UCSD-AML1 (cell line): Measurements from ENCODE around the gene DOCK6.

Source experiments
- DNase-seq: peaks from one replicate; lab custom pipeline; 2025; ENCODE audit not compliant: unreplicated experiment; lab: John Stamatoyannopoulos, UW

DOCK6 gene

DNA sequence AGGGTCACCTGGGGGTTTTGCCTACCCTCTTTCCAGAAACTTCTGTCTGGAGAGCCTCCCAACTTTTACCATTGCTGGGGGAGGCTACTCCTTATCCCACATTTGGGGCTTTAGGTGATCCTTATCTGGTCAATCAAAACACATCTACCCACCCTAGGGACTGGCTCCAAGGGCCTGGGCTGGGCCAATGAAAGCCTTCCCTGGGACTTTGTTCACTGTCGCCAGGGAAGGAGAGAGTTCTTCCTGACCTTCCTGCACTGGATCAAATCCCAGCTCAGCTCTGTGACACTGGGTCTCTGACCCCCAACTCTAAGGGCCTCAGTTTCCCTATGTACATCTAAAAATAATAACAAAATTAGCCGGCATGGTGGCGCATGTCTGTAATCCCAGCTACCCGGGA lies 11.1 kb downstream of the DOCK6 start:
- DNase-seq: no peak

DNA sequence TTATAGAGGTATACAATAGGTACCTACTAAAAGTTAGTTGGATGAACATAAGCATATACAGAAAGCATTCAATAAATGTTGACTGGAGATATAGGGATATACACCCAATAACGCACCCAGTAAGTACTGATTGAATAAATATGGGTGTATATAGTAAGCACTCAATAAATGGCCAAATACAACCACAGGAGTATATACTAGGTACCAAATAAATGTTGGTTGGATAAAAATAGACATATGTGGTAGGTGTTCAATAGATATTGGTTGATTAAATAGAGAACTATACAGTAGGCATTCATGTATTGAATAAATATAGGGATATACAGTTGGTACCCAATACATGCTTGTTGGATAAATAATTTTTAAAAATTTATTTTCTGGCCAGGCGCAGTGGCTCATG lies 13.5 kb downstream of the DOCK6 start:
- DNase-seq: no peak

DNA sequence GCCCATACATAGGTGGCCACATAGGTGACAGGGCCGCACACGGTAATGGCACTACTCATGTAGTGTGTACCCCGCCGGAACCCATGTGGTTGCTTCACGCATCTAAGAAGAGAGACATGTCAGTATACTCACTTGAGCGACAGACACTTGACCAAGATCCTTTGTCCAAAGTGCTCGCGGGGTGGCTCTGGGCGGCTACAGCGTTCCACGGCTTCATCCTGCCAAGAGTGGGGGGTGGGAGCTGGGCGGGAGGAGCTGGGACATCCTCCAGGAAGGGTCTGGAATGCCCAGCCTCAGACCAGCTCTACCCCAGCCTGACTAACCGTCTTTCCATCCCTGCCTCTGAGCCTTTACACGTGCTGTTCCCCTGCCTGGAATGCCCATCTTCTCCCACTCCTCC lies 14.4 kb downstream of the DOCK6 start:
- no peak for DNase-seq

DNA sequence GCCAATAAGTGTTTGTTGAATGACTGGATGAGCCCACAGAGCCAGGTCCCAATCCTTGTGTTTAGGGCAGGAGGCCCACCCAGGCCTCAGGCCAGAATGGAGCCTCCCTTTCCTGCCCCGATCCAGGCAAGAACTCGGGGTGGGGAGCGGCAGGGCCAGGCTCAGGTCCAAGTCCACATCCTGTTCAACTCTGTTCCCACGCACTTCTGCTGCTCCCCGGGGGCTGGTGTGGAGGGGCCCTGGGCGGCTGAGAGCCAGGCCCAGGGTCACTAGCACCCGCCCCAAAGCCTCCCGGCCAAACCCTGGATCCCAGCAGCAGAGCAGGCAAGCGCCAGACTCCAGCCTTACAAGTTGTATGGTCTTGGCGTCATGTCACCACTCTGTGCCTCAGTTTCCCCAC lies 14.9 kb downstream of the DOCK6 start:
- DNase-seq: no peak

- DNase-seq: no peak
Observed at GRCh38 chr19:11246941-11247340, 15.4 kb downstream of the DOCK6 start.

DNA sequence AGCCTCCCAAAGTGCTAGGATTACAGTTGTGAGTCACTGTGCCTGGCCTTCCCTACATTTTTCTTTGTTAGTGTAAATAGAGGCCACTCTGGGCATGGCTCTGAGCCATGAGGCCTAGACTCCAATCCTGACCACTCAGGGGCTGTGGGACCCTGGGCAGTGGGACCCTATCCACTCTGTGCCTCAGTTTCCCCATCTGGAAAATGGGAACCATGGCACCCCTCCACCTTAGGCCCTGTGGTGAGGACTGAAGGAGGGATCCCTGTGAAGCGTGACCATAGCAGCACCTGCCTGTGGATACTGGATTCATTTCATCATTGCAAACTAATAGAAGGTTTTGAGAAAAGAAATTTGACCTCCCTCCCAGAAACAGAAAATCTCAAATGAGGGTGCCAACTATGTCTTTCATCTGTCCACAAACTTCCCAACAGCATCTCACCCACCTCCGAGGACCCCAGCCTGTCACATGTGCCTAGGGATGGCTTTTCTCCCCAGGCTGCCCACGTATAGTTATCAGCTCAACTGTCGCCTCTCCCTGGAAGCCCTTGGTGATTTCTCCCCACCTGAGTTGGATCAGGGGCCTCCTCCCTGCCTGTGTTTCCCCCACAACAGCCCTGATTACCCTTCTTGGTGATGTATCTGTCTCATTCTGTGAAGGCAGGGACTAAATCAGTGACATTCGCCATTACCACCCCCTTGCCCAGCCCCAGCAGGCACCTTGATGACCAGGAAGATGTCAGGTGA lies 17.3 kb downstream of the DOCK6 start:
- DNase-seq: no peak

DNA sequence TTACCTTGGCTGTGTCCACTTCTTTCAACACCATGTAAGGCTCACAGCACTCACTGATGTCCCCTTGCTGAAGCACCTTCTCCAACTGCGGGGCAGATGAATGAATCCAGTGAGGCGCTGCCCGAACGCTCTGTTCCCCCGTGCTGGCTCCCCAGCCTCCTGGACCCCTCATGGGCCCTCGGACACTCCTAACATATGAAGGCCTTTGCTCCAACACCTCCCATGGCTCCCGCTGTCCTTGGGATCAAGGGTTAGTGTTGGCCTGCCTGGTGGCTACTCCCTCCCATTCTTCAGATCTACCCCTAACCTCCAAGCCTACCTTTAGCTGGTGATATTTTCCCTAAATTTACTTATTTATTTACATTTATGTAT lies 18.5 kb downstream of the DOCK6 start:
- no peak for DNase-seq

DNA sequence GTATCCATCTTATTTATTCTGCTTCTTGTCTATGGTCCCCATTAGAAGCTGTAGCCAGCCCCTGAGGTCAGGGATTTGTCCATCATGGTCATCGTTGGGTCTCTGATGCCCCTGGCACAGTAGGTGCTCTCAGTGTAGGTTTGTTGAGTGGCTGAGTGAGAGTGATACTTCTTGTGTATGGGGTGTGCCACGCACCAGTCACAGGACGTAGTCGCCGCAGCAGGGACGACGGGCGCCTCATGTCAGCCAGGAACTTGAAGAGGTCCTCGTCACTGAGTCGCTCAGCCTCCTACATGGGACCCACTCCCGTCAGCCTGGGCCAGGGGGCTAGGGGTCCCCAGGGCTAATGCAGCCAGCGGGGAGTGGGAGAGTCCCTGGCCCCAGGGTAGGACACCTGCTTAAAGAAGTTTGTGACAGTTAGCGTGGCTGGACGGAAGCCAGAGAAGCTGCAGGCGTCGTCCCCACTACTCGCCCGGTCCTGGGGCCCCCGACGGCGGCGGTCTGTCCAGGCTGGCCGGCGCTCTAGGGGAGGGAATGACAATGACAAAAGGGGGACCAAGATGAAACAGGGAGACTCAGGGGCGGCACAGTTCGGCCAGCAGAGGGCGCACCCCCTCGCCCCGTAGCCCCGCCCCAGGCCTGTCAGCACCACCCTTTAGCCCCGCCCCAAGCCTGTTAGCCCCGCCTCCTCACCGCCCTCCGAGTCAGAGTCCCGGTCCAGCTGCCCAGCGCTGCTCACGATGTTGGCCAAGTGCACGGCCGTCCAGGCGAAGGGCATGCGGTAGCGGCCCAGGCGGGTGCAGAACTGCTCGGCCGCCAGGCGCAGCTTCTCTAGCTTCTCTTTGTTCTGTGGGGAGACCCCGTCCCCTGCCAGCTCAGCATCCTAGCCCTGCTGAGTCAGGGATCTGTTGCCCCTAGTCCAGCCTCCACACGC lies 19.2 kb downstream of the DOCK6 start:
- peak; percentile 74 for DNase-seq

DNA sequence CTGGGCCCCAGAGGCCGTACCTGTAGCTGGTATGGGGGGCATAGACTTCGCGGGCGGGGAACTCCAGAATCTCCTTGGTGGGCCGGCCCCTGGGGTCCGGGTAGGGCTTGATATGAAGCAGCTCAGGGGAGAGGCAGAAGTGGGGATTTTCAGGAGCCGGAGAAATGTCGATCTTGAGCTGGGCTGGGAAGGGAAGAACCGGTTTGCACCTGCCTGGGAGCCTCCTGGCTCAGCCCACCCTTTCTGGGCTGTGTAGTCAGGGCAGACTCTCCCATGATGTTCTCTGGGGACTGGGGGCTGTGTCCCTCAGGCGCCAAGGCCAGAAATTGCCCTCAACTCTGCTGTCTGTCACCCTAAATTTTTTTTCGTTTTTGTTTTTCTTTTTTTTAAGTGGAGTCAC lies 20.3 kb downstream of the DOCK6 start:
- DNase-seq: no peak

DNA sequence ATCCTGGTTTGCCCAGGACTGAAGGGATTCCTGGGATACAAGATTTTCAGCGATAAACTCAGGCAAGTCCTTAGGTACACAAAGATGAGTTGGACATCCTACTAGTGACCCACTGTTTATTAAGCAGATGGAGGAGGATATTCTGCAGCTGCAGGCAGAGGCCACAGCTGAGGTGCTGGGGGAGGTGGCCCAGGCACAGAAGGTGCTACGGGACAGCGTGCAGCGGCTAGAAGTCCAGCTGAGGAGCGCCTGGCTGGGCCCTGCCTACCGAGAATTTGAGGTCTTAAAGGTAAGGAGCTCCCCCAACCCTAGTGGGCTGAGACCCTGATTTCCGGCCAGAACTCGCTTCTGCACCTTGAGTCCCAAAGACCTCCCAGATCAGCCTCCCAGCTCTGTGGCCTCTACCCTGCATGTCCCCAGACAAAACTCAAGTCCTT lies 22.3 kb downstream of the DOCK6 start:
- DNase-seq: no peak

DNA sequence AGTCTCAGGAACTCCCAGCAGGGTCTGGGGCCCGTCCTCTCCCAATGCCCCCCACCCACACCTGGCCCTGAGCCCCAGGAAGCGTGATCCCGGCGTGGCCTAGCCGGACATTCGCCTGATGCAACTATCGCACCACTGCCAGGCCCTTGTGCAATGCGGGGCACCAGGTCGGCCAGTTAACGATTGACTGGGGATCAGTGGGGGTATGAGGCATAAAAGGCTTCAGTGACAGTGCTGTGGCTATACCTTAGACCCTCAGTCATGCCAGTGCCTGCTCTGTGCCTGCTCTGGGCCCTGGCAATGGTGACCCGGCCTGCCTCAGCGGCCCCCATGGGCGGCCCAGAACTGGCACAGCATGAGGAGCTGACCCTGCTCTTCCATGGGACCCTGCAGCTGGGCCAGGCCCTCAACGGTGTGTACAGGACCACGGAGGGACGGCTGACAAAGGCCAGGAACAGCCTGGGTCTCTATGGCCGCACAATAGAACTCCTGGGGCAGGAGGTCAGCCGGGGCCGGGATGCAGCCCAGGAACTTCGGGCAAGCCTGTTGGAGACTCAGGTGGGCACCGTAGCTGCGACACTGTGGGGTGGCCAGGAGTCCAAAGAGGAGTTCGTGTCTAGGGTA lies 22.8 kb downstream of the DOCK6 start, which contains the start of gene ANGPTL8:
TSS of gene ANGPTL8 (plus strand) at position 243 of the 624 bp plus-strand sequence. CDS start at position 262, 19 bp downstream.
- no peak for DNase-seq

DNA sequence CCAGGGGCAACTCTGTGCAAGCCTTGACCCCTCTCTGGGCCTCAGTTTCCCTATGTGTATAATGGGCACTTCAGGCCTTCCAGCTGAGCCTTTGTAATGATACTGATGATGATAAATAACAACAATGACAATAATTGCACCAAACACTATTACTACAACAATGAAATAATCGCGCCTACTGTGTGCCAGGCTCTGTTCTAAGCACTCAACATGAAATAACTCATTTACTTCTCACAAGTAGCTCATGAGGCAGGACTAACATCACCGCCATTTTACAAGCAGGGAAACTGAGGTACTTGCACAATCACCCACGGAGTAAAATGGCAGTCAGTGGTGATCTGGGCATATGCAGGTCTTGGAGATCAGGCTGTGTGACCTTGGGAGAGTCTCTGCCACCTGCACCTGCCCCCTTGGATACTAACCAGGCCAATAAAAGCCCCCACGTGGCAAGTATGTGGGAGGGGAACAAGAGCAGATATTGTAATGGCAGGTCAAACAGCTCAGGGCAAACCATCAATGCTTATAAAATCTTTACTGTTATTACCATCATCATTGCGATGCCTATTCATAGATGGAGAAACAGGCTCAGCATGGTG lies 23.4 kb downstream of the DOCK6 start:
- no peak for DNase-seq

DNA sequence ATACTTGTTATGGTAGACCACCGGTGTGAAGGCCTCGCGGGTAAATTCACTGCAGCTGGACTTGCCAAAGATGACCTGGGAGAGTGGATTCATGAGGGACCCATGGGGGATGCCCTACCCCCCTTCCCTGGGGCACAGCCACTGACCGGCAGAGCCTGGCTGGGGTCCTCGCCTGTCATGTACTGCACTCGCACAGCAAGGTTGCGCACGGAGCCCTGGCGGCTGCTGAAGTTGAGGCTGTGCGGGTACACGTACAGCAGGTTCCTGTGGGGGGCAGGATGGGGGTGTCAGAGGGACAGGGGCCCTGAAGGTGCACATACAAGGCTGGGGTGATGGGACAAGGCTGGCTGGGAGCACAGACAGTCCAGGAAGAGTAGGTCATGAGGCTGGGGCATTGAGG lies 24.3 kb downstream of the DOCK6 start:
- DNase-seq: no peak

DNA sequence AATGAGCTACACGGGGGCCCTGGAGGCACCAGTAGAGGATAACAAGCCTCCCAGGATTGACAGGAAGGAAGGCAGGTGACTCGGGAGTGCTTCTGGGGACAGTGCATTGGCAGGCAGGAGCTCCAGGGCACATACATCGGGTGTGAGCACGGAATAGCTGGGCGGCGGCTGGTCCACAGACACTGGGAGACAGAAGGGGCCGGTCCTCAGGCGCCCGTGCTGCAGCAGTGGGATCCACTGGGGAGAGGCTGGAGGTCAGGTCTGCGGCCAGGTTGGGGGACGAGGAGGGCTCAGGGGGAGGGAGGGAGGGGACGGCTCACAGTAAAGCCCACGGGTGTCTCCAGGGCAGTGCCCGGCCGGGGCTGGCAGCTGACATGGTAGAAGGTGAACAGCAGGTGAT lies 25.0 kb downstream of the DOCK6 start:
- no peak for DNase-seq

GRCh38 chr19:11236324-11237301 lies 25.7 kb downstream of the DOCK6 start:
- no peak for DNase-seq

DNA sequence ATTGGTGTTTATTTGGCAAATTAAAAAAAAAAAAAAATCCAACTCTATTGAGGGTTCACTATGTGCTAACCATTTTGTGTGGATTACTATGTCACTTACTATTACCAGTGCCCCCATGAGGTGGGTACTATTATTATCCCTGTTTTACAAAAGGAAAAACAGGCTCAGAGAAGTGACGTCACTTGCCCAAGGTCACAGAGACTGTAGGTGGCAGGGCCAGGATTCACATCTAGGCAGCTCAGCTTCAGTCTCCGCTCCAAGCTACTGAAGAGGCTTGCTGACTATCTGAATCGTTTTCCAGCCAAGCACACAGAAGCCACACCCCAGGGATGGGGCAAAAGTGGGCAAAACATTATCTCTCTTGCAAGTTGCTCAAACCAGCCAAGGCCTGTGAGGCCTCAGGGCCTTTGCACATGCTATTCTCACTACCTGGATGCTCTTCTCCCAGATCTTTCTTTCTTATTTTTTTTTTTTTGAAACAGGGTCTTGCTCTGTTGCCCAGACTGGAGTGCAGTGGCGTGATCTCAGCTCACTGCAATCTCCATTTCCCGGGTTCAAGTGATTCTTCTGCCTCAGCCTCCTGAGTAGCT lies 27.7 kb downstream of the DOCK6 start:
- no peak for DNase-seq

- no peak for DNase-seq
Observed at GRCh38 chr19:11233073-11233472, 29.3 kb downstream of the DOCK6 start.

- DNase-seq: no peak
Observed at GRCh38 chr19:11232555-11232954, 29.8 kb downstream of the DOCK6 start.

- DNase-seq: no peak
Observed at GRCh38 chr19:11230621-11231386, 31.5 kb downstream of the DOCK6 start.
